Measurements from ENCODE around the gene EOGT. TPM values are rescaled to one million over a fixed set of nuclear protein-coding genes. Genes with fewer than 3 reads are reported as not detected.

The EOGT gene
- total and polyA plus RNA-seq, 9 donors = 12.1 to 40.7 (median 20.9) TPM

DNA sequence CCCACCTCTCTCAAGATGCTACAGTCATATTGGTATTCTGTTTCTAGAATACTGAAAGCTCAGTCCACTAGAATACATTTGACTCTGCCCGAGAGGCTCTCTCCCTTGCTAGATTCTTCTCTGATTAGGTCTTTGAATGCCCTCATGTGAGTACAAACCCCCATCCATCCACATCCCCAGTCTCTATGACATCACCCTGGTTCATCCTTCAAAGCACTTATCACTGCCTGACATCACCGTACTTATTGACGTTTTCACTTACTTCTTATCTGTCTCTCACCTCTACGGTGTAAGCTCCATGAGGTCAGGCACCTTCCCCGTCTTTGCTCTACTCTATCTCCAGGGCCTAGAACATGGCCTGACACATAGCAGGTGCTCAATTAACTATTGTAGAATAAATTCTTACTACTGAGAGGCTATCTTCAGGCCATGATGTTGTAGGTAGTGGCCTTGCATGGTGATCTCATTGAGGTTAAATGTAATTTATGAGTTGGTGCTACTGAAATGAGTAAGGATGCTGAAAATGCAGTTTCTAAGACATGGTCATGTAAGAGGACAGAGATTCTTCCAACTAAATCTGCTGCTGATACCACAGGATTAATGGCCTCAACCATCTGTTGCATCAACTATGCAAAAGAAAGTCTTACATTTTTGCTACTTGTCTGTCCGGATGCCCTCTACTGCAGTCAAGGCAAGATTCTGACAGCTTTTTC, 26.8 kb downstream of the EOGT start:
- H3K4me3 ChIP-seq = no peak overlapping the region
- intact Hi-C loops (cut with DNase I) = no loop called here
- H3K4me1 ChIP-seq (ENCODE audit: insufficient read depth) = no peaks in the 10 kb centered on the region
- no peak for DNase-seq
- no peak for TF ChIP-seq EP300 (IDR thresholded peaks at IDR 0.05)
- no peak for TF ChIP-seq POLR2A (IDR thresholded peaks at IDR 0.05)
- TF ChIP-seq, protein P1, sequence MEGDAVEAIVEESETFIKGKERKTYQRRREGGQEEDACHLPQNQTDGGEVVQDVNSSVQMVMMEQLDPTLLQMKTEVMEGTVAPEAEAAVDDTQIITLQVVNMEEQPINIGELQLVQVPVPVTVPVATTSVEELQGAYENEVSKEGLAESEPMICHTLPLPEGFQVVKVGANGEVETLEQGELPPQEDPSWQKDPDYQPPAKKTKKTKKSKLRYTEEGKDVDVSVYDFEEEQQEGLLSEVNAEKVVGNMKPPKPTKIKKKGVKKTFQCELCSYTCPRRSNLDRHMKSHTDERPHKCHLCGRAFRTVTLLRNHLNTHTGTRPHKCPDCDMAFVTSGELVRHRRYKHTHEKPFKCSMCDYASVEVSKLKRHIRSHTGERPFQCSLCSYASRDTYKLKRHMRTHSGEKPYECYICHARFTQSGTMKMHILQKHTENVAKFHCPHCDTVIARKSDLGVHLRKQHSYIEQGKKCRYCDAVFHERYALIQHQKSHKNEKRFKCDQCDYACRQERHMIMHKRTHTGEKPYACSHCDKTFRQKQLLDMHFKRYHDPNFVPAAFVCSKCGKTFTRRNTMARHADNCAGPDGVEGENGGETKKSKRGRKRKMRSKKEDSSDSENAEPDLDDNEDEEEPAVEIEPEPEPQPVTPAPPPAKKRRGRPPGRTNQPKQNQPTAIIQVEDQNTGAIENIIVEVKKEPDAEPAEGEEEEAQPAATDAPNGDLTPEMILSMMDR (IDR thresholded peaks at IDR 0.05) = no peak
- no peaks in the 10 kb centered on the region for H3K9me3 ChIP-seq
- 92 to 93% (median 93%) methylated on average over 6 of the region's 6 CpGs for WGBS, 3 donors
- H3K27me3 ChIP-seq = no peaks in the 10 kb centered on the region
- no peaks in the 10 kb centered on the region for H3K36me3 ChIP-seq
- no peak overlapping the region for H3K27ac ChIP-seq

DNA sequence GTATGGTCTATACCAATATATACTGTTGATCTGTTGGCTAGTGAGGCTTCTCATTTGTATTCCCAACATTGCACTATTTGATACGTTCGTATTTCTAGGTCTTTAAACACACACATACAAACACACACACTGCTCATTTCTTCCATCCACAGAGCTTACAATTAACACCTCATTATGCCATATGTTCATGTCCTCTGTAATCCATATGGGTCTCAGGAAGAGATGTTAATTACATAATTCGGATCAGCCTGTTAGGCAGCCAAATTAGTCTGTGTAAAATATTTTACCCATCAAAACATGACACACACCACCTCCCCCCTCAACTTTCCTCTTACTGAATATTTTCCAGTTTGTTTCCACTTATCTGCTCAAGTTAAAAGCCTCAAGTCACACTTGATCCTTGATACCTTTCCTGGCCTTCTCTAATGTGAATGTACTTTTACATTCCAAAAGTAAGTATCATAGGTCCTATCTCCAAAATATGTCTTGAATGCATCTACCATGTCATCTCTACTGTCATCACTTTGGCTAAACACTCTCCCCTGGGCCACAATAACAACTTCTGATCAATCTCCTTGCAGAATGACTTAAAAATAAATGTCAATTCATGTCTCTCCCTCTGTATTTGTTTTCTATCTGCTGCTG, 28.2 kb downstream of the EOGT start:
- 47 to 83% (median 58%) methylated on average over 2 to 3 of the region's 3 CpGs for WGBS, 3 donors
- no peak for DNase-seq
- H3K4me3 ChIP-seq = no peak overlapping the region
- H3K27ac ChIP-seq = no peak overlapping the region
- no peaks in the 10 kb centered on the region for H3K9me3 ChIP-seq
- H3K36me3 ChIP-seq = no peaks in the 10 kb centered on the region
- H3K27me3 ChIP-seq = no peaks in the 10 kb centered on the region
- no peaks in the 10 kb centered on the region for H3K4me1 ChIP-seq (ENCODE audit: insufficient read depth)
- TF ChIP-seq EP300 (IDR thresholded peaks at IDR 0.05) (no peak), POLR2A (IDR thresholded peaks at IDR 0.05) (no peak)
- TF ChIP-seq, protein P1 (IDR thresholded peaks at IDR 0.05) = no peak
- intact Hi-C loops (cut with DNase I) = no loop called here

DNA sequence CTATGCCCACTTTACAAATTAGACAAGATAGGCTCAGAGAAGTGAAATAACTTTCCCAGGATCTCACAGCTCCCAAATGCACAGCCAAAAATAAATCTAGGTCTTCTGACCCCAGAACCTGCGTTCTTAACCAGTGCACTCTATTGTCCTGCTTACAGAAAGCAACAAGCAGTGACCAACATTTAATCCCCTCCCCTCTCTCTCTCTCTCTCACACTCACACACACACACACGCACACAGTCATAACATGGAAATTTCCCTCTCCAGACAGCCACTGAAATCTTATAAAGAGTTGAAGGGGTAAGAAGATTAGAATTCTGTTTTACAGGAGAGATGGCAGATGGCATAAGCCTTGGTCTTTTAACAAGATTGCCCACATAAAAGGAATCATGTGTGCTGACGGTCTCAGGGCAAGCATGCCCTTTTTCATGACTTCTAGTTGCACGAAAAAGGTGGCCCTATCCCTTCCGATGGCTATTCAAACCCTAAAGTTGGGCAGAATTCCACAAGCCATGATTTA, 29.4 kb downstream of the EOGT start:
- TF ChIP-seq, protein P1 (IDR thresholded peaks at IDR 0.05) = no peak
- TF ChIP-seq EP300 (IDR thresholded peaks at IDR 0.05) (no peak), POLR2A (IDR thresholded peaks at IDR 0.05) (no peak)
- Histone ChIP-seq H3K27ac (no peak overlapping the region), H3K36me3 (no peaks in the 10 kb centered on the region), H3K4me3 (no peak overlapping the region), H3K4me1 (ENCODE audit: insufficient read depth) (no peaks in the 10 kb centered on the region), H3K27me3 (no peaks in the 10 kb centered on the region), H3K9me3 (no peaks in the 10 kb centered on the region)
- no peak for DNase-seq
- intact Hi-C loops (cut with DNase I) = no loop called here
- WGBS, 3 donors = 76 to 87% (median 84%) methylated on average over 5 of the region's 5 CpGs

DNA sequence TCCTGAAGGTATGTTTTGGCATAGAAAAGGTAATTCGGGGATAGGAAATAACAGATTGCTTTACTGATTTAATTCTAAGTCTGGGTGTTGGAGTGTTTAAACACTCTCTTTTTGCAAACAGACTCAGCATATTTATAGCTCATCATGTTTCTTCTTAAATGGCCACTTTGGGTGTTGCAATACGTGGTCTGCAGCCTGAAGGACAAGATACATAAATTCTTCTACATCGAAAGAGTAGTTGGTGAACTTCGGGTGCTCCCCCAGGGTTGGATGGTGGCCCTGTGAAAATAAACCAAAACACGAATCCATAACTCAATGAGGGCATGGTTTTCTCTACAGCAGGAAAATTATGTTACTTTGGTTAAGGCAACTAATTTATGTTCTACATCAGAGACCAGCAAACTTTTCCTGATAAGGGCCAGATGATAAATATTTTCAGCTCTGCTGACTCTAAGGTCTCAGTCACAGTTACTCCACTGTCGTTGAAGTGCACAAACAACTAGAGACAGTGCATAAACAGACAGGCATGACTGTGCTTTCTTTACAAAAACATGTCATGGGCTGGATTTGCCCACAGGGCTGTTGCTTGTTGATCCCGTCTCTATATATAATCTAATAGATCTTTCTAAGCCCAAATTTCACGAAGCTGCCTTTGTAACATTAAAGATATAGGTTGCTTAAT, 35.9 kb downstream of the EOGT start:
- no peak for DNase-seq
- intact Hi-C loops (cut with DNase I) = no loop called here
- Histone ChIP-seq H3K36me3 (no peaks in the 10 kb centered on the region), H3K4me3 (no peak overlapping the region), H3K4me1 (ENCODE audit: insufficient read depth) (peaks cover 2% of the 10 kb centered on the region), H3K9me3 (no peaks in the 10 kb centered on the region), H3K27me3 (no peaks in the 10 kb centered on the region), H3K27ac (no peak overlapping the region)
- WGBS, 3 donors = 39 to 50% (median 41%) methylated on average over 8 of the region's 8 CpGs
- TF ChIP-seq POLR2A (IDR thresholded peaks at IDR 0.05) = no peak
- no peak for TF ChIP-seq EP300 (IDR thresholded peaks at IDR 0.05)
- TF ChIP-seq, protein P1 (IDR thresholded peaks at IDR 0.05) = no peak
